CD14-positive monocyte (primary cell): ENCODE measurements around the gene GUCA1A. TPM values are rescaled to one million over a fixed set of nuclear protein-coding genes. Genes with fewer than 3 reads are reported as not detected.

Experiments
- DNase-seq, 3 donors: peaks; one replicate each; pipeline ENCODE4 v3.0.0-alpha.2; 2011 to 2022
- H2AFZ ChIP-seq: 2 replicates; pipeline ENCODE4 v1.6.0; 2012; ENCODE audit warnings: mild to moderate bottlenecking, low read depth, low read length, inconsistent platforms; ENCODE audit not compliant: insufficient read depth, poor library complexity, severe bottlenecking
- H3K27ac ChIP-seq, 2 donors: 1 replicate in 1 of 2; 2 replicates in 1 of 2; pipeline ENCODE4 v1.5.1; 2012 to 2013; ENCODE audit warnings: low read length in 2 of 2, control low read depth in 1 of 2, inconsistent platforms in 1 of 2, low read depth in 1 of 2, mild to moderate bottlenecking in 1 of 2
- H3K27me3 ChIP-seq, 2 donors: one replicate each; pipeline versions ENCODE4 v1.6.0 to v1.6.1; 2011 to 2013; ENCODE audit warnings: low read length in 2 of 2; ENCODE audit not compliant: control insufficient read depth in 2 of 2, insufficient read depth in 2 of 2
- H3K36me3 ChIP-seq, 2 donors: replicated peaks in 1 of 2; 1 replicate in 1 of 2; 2 replicates in 1 of 2; pipeline versions ENCODE4 v1.5.1 to v1.6.1; 2012 to 2013; ENCODE audit warnings: low read length in 2 of 2, control low read depth in 1 of 2, inconsistent platforms in 1 of 2, mild to moderate bottlenecking in 1 of 2; ENCODE audit not compliant: insufficient read depth in 2 of 2, control insufficient read depth in 1 of 2
- H3K4me1 ChIP-seq, 2 donors: 1 replicate in 1 of 2; 2 replicates in 1 of 2; pipeline versions ENCODE4 v1.5.1 to v1.6.1; 2012 to 2013; ENCODE audit warnings: low read length in 2 of 2, control low read depth in 1 of 2, inconsistent platforms in 1 of 2, mild to moderate bottlenecking in 1 of 2, moderate library complexity in 1 of 2; ENCODE audit not compliant: insufficient read depth in 2 of 2, control insufficient read depth in 1 of 2
- H3K4me2 ChIP-seq: replicated peaks from 2 replicates; pipeline ENCODE3; 2012; ENCODE audit warnings: low read length, moderate library complexity, mild to moderate bottlenecking; ENCODE audit not compliant: poor library complexity, severe bottlenecking; ENCODE audit errors: extremely low read depth
- H3K4me3 ChIP-seq, 3 experiments: fragments of 200-600 bp in 1 of 3; sonication (generic) in 1 of 3; replicated peaks in 1 of 3; 1 replicate in 2 of 3; 2 replicates in 1 of 3; pipeline ENCODE4 v1.5.1; 2011 to 2013; ENCODE audit warnings: low read length in 3 of 3, mild to moderate bottlenecking in 3 of 3, control low read depth in 2 of 3, low read depth in 2 of 3, inconsistent platforms in 1 of 3, moderate library complexity in 1 of 3
- H3K79me2 ChIP-seq: 2 replicates; pipeline ENCODE4 v1.6.0; 2012; ENCODE audit warnings: mild to moderate bottlenecking, control low read depth, inconsistent platforms, low read length, moderate library complexity; ENCODE audit not compliant: insufficient read depth
- H3K9ac ChIP-seq: 2 replicates; pipeline ENCODE4 v1.6.0; 2017; ENCODE audit warnings: low read length, mild to moderate bottlenecking; ENCODE audit not compliant: insufficient read depth, poor library complexity, severe bottlenecking
- H3K9me3 ChIP-seq, 2 donors: replicated peaks in 1 of 2; 1 replicate in 1 of 2; 2 replicates in 1 of 2; pipeline versions ENCODE4 v1.5.1 to v1.6.1; 2012 to 2013; ENCODE audit warnings: low read length in 2 of 2, control low read depth in 1 of 2; ENCODE audit not compliant: control insufficient read depth in 1 of 2, insufficient read depth in 1 of 2
- H4K20me1 ChIP-seq: 2 replicates; pipeline ENCODE4 v1.6.0; 2012; ENCODE audit warnings: mild to moderate bottlenecking, low read length, control low read depth, moderate library complexity; ENCODE audit not compliant: insufficient read depth
- H3K27ac Mint-ChIP-seq, 7 donors: one replicate each; pipeline ENCODE4 v1.8.0; 2020; ENCODE audit warnings: mild to moderate bottlenecking in 7 of 7, mixed read lengths in 7 of 7, moderate library complexity in 6 of 7, inconsistent platforms in 2 of 7
- H3K27me3 Mint-ChIP-seq, 3 donors: one replicate each; pipeline ENCODE4 v1.8.0; 2021 to 2022; ENCODE audit warnings: low read depth in 3 of 3, mild to moderate bottlenecking in 3 of 3, mixed read lengths in 3 of 3, moderate library complexity in 3 of 3, inconsistent platforms in 1 of 3
- H3K36me3 Mint-ChIP-seq, 2 donors: one replicate each; pipeline ENCODE4 v1.8.0; 2020; ENCODE audit warnings: mixed read lengths in 2 of 2, inconsistent platforms in 1 of 2, mild to moderate bottlenecking in 1 of 2
- H3K4me1 Mint-ChIP-seq: one replicate; pipeline ENCODE4 v1.8.0; 2020; ENCODE audit warnings: mild to moderate bottlenecking, mixed read lengths
- H3K4me3 Mint-ChIP-seq, 2 donors: one replicate each; pipeline ENCODE4 v1.8.0; 2020; ENCODE audit warnings: mild to moderate bottlenecking in 2 of 2, mixed read lengths in 2 of 2, moderate library complexity in 1 of 2
- H3K9me3 Mint-ChIP-seq, 7 donors: one replicate each; pipeline ENCODE4 v1.8.0; 2020 to 2022; ENCODE audit warnings: mixed read lengths in 7 of 7, mild to moderate bottlenecking in 6 of 7, moderate library complexity in 6 of 7, inconsistent platforms in 2 of 7
- WGBS: methylation state at CpG from one replicate; pipeline ENCODE4 v1.1.5; 2013; ENCODE audit warnings: missing lambda C conversion rate; ENCODE audit not compliant: insufficient coverage; 5-methylcytosine and 5-hydroxymethylcytosine counted together
- intact Hi-C, 2 donors: fragments of 100-400 bp; cut with micrococcal nuclease; formaldehyde crosslinking; loops; one replicate each; pipeline versions ENCODE4 v1.15.0 to v1.15.1; 2023
- polyA plus RNA-seq, 3 donors: library from polyadenylated mRNA; depleted of rRNA in 1 of 3; unstranded in 2 of 3; stranded (reverse) in 1 of 3; fragments of 300-500 nt in 2 of 3; fragments of >200 nt in 1 of 3; fragmentation: Illumina TruSeq in 2 of 3; gene quantifications; 1 replicate in 2 of 3; 2 replicates in 1 of 3; pipeline ENCODE4 v1.2.3, GENCODE V29; 2012 to 2021
- TF ChIP-seq, protein P1 (sequence below): fragments of 200-600 bp; IDR thresholded peaks from one replicate; pipeline ENCODE4 v1.8.0; 2022; ENCODE audit warnings: antibody characterized with exemption, mild to moderate bottlenecking

GUCA1A gene
- polyA plus RNA-seq, 3 donors: not detected

- Histone ChIP-seq H3K4me2 (no peak overlapping the region), H3K79me2 (no peaks in the 10 kb centered on the region), H3K9ac (no peak overlapping the region), H3K4me3 (no peak overlapping the region), H3K9me3 (peaks cover 0 to 2% of the 10 kb centered on the region in 2 donors), H3K36me3 (peaks cover 8 to 14% of the 10 kb centered on the region in 2 donors), H4K20me1 (no peaks in the 10 kb centered on the region), H3K4me1 (no peaks in the 10 kb centered on the region), H2AFZ (no peak overlapping the region), H3K27me3 (no peaks in the 10 kb centered on the region), H3K27ac (no peak overlapping the region)
- TF ChIP-seq, protein P1, sequence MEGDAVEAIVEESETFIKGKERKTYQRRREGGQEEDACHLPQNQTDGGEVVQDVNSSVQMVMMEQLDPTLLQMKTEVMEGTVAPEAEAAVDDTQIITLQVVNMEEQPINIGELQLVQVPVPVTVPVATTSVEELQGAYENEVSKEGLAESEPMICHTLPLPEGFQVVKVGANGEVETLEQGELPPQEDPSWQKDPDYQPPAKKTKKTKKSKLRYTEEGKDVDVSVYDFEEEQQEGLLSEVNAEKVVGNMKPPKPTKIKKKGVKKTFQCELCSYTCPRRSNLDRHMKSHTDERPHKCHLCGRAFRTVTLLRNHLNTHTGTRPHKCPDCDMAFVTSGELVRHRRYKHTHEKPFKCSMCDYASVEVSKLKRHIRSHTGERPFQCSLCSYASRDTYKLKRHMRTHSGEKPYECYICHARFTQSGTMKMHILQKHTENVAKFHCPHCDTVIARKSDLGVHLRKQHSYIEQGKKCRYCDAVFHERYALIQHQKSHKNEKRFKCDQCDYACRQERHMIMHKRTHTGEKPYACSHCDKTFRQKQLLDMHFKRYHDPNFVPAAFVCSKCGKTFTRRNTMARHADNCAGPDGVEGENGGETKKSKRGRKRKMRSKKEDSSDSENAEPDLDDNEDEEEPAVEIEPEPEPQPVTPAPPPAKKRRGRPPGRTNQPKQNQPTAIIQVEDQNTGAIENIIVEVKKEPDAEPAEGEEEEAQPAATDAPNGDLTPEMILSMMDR: no peak
- Mint-ChIP-seq H3K27ac (no peak overlapping the region), H3K36me3 (peaks cover 7 to 13% of the 10 kb centered on the region in 2 donors), H3K9me3 (peaks cover 2 to 7% (median 6%) of the 10 kb centered on the region in 7 donors), H3K4me3 (no peak overlapping the region), H3K27me3 (peaks cover 0 to 1% (median 0%) of the 10 kb centered on the region in 3 donors), H3K4me1 (no peaks in the 10 kb centered on the region)
- WGBS: 100% methylated on average over 1 of the region's 5 CpGs
- DNase-seq: no peak
- intact Hi-C loops: no loop called here
These were observed 26.2 kb downstream of the GUCA1A start for GRCh38 chr6:42199106-42199981.

- Mint-ChIP-seq H3K27ac (no peak overlapping the region), H3K36me3 (peaks cover 11 to 20% of the 10 kb centered on the region in 2 donors), H3K4me3 (no peak overlapping the region), H3K27me3 (peaks cover 0 to 1% (median 0%) of the 10 kb centered on the region in 3 donors), H3K4me1 (no peaks in the 10 kb centered on the region), H3K9me3 (peaks cover 2 to 7% (median 6%) of the 10 kb centered on the region in 7 donors)
- TF ChIP-seq, protein P1: no peak
- H3K4me3 ChIP-seq: no peak overlapping the region
- no peaks in the 10 kb centered on the region for H3K4me1 ChIP-seq
- H3K4me2 ChIP-seq: no peak overlapping the region
- H4K20me1 ChIP-seq: no peaks in the 10 kb centered on the region
- H3K9me3 ChIP-seq: peaks cover 0 to 2% of the 10 kb centered on the region in 2 donors
- H3K27ac ChIP-seq: no peak overlapping the region
- WGBS: 83% methylated on average over 1 of the region's 1 CpG
- H3K9ac ChIP-seq: no peak overlapping the region
- H2AFZ ChIP-seq: no peak overlapping the region
- H3K79me2 ChIP-seq: no peaks in the 10 kb centered on the region
- DNase-seq: no peak
- no peaks in the 10 kb centered on the region for H3K27me3 ChIP-seq
- intact Hi-C loops: no loop called here
- peaks cover 14 to 21% of the 10 kb centered on the region in 2 donors for H3K36me3 ChIP-seq
These were observed 26.9 kb downstream of the GUCA1A start for GRCh38 chr6:42200035-42200434.
